ENCODE measurements around the gene DIAPH2.

DNA sequence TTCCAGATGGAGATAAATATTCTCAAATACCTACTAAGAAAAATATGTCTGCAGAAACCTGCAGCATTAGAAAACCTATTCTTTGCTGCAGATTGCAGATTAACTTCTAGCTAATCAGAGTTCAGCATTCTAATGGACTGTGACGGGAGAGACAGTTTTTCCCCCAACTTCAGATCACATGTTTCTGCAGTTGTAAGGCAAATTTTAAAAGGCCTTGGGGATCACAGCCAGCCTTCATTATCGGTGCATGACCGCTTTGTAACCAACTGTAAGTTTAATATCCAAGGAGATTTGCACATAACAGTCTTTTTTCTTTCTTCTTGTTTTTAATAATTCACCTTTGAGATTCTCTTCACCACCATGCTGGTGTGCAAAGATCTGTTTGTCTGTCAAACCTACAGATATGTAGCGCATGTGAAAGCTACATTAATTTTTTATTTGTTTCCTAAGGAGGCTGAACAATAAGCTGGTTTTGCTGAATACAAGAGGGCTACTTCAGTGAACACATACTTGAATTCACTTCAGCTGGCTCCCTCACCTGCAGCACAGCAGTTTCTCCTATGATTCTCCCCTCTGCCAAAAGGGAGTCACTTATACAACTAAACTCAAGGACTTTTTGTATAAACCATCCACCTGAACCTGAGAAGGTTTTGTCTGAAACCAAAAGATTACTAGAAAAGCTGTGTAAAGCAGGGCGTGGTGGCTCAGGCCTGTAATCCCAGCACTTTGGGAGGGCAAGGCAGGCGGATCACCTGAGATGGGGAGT is 687.5 kb downstream of the DIAPH2 start:
- TF ChIP-seq POLR2AphosphoS5 (IDR thresholded peaks at IDR 0.05; ENCODE audit: low read depth, low read length) = no peak
- TF ChIP-seq TAF1 (IDR thresholded peaks at IDR 0.05; ENCODE audit: low read depth, low read length) = no peak
- TF ChIP-seq POLR2A (IDR thresholded peaks at IDR 0.05; ENCODE audit: low read depth, low read length) = no peak
- TF ChIP-seq SPI1 (IDR thresholded peaks at IDR 0.05; ENCODE audit: low read depth, low read length) = no peak

Data from GM12891 (cell line).